ENCODE results near the gene NR5A2.

NR5A2 gene

DNA sequence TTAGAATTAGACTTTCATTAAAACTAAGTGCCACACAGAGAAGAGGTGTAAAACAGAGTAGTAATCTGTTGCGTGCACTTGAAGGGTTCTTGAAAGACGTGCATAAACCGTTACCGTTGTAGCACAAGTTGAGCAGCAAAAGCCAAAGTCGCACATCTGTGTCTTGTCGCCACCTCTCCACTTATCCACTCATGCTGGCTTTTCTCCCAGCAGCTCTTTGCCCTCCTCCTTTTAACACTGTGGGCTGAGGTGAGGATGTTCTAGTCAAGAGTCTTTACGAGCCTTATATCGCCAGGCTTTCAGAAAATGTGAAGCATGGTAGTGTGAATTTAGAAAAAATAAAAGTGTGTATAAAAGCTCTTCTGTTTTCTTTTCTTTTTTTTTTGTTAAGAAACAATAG is 48.0 kb downstream of the NR5A2 start:
- no peak for DNase-seq

GRCh38 chr1:200075938-200076546 is 48.5 kb downstream of the NR5A2 start:
- DNase-seq = no peak

- DNase-seq = no peak
Measured at GRCh38 chr1:200079232-200079940, 51.9 kb downstream of the NR5A2 start.

GRCh38 chr1:200081151-200081968 is 53.9 kb downstream of the NR5A2 start:
- no peak for DNase-seq

DNA sequence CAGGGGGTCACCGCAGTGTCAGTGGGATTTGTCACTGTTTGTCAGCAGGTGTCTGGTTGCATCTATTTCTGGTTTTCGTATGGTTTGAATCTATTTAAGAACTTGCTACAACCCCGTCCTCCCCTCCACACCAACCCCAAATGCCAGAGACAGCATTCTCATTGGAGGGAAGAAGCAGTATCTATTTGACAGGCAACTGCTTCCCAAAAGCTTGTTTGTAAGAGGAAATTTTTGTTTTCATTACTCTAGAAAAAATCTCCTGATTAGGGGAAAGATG is 54.4 kb downstream of the NR5A2 start:
- DNase-seq = no peak

- no peak for DNase-seq
Measured at GRCh38 chr1:200082329-200082728, 54.8 kb downstream of the NR5A2 start.

- no peak for DNase-seq
Measured at GRCh38 chr1:200090252-200091159, 63.0 kb downstream of the NR5A2 start.

DNA sequence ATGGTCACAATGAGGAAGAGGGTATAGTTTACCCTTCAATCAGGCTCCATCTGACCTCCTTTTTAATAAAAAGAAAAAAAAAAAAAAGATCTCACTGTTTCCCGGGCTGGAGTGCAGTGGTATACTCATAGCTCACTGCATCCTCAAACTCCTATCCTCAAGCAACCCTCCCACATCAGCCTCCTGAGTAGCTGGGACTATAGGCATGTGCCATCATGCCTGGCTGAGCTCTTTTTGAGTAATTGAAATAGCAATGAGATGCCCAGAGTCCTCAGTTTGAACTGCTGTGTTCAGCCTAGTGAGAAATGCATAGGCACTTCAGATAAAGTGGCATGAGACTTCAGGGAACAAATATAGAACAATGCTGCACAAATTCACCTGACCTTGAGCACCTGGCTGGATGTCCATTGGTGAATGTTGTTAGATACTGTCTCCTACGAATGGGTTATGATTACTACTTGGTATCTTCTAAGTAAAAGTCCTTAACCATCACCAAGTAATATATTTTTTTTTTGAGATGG is 67.6 kb downstream of the NR5A2 start:
- DNase-seq = no peak

DNA sequence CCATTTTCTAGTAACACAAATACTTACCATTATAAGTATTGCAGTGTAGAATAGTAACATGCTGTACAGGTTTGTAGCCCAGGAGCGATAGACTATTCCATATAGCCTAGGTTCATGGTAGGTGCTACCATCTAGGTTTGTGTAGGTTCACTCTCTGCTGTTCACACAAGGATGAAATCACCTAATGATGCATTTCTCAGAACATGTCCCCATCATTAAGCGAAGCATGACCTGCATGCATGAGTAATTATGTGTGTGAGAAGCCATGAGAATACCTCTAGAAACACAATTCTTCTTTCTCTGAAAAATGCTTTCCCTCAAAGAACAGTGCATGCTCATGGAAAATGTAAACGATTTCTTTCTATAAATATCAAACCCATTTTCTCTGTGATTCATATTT is 69.3 kb downstream of the NR5A2 start:
- no peak for DNase-seq

DNA sequence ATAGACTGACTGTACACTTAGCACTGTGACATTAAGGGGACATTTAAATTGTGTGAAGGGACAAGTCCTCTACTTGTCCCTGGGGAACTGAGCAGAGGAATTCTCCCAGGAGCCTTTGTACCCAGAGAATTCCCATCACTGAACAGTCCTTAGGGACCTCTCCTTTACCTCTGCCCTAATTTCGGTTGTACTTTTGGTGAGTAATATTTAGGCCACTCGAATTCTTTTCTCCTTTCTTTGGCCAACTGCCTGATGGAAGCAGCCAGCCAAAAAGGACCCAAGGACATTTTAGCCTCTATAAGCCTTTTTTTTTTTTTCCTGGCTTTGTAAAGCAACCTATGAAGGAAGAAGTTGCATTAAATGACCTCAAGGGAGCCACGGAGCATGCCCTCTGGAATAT is 71.5 kb downstream of the NR5A2 start:
- no peak for DNase-seq

GRCh38 chr1:200103966-200104583 is 76.6 kb downstream of the NR5A2 start:
- DNase-seq = no peak

DNA sequence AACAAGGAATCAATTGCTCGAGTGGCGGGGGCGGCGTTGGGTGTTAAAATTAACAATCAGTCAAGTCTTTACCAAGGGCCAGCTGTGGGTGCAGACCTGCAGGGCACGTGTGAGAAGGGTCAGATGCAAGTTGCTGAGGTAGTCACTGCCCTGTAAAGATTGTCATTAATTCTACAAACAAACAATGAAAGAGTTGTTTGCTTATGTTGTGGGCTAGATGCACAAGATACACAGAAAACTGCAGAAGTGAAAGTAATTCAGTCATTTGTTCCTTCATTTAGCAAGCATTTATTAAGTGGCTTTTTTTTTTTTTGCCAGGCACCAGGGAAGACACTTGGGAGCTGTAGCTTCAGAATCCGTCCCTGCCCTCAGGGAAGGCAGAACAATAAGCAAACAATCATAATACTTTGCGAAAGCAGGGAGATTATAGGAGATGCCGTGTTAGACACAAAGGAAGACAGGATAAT is 79.5 kb downstream of the NR5A2 start:
- DNase-seq = no peak

- DNase-seq = no peak
Measured at GRCh38 chr1:200108659-200109058, 81.1 kb downstream of the NR5A2 start.

- no peak for DNase-seq
Measured at GRCh38 chr1:200112290-200112689, 84.8 kb downstream of the NR5A2 start.

GRCh38 chr1:200115532-200115931 is 88.0 kb downstream of the NR5A2 start:
- DNase-seq = no peak

DNA sequence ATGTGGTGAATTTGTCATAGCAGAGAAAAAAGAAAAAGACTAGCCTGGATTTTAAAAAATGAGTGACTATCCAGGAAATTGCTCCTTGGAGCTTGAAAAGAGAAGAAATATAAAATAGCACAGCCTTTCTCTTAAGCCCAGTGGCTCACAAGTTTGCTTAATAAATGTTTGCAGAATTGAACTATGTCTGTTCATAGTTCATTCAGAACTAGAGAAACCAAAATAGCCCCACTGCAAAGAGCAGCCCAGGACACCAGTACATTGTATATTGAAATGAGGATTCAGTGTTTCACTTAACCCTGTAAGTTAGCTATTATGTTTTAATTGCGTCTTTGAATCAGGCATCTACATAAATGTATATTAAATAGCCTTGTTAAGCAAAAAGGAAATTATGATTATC is 88.8 kb downstream of the NR5A2 start:
- DNase-seq = no peak

DNA sequence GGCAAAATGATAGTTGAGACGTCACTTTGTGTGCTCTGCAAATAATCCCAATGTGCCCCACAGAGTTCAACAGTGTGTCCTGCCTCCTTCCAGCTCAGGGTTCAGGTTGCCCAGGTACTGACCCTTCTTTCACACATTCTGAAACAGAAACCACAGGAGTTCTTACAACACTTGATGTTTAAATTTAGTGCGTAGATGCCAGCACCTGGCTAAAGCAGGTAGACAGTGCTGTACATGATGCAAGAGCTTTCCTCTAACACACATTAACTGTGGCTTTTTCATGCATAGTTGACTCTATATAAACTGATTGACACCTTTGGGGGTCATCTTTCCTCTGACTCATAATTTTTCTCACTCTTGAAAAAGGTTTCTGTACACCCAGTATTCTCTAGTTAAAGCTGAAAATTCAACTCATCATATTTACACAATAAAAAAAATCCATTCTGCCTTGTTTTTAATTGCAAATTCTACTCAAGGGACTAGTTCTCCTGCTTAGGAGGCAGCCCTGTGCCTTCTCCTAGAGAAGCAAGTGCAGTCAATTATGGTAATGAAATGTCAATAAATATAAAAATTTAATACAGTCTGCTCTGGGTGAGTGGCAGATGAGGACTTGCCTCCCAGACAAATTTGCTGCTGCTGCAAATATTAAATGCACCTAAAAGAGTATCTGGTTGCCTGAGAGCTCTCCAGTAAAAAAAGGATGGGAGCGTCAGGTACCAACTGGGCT is 91.4 kb downstream of the NR5A2 start:
- DNase-seq = no peak

DNA sequence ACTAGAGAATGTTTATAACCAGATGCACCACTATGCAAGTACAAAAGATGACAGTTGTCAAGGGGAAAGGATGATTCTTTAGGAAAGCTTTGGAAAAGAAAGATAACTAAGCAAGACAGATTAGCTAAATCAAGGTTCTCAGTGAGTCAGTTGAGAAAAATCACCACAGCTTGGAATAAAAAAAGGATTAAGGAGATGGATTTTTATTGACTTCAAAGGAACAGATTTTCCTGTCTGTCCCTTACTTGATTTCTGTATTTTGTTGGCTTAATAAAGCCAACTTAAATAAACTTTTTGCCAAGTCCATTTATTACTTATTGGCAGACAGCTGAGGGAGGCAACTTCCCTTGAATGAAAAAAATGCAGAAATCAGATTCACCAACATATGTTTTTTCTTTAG is 93.9 kb downstream of the NR5A2 start:
- no peak for DNase-seq

- DNase-seq = no peak
Measured at GRCh38 chr1:200124309-200124708, 96.8 kb downstream of the NR5A2 start.

DNA sequence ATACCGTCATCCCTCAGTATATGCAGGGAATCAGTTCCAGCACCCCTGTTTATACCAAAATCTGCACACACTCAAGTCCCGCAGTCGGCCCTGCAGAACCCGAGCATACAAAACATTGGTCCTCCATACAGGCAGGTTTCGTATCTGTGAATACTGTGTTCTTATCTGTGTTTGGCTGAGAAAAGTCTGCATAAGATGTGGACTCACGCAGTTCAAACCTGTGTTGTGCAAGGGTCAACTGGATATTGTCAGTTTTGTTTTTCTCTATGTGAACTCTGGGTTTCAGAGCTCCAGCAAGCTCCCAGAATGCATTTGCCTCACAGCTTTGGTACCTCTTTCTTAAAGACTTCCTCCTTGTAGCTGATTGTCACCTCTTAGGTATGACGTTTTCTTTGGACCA is 100.6 kb downstream of the NR5A2 start:
- no peak for DNase-seq

Data from activated effector memory CD4-positive, alpha-beta T cell treated with Interleukin-2 at 50 U/mL for 16 hours (primary cell).